Endothelial cell of umbilical vein (primary cell): Measurements from ENCODE around the gene ABCC4. TPM values are rescaled to one million over a fixed set of nuclear protein-coding genes. Genes with fewer than 3 reads are reported as not detected.

ENCODE experiments used
- BruUV-seq: library from RNA; stranded (reverse); fragments of 400-500 nt; replicated peaks from 2 replicates; lab custom pipeline; 2021; lab: Mats Ljungman, UMichigan
- CTCF ChIA-PET: fragments of 300-600, 350-600 bp; sonication (Branson Sonifier 250); formaldehyde crosslinking; loops from one replicate; lab custom pipeline; 2021; ENCODE audit warnings: antibody characterized with exemption, inconsistent platforms; lab: Charles Lee
- POLR2A ChIA-PET: fragments of 300-600, 350-600 bp; sonication (Branson Sonifier 250); formaldehyde crosslinking; loops from one replicate; lab custom pipeline; 2021; ENCODE audit warnings: antibody characterized with exemption, inconsistent platforms; lab: Charles Lee
- DNase-seq: peaks from one replicate; pipeline ENCODE4 v3.0.0-alpha.2; 2011; ENCODE audit warnings: low read depth, low spot score
- FAIRE-seq: peaks from 2 replicates; lab custom pipeline; 2011; peaks lifted over from hg19 to GRCh38; lab: Jason Lieb, UNC
- H2AFZ ChIP-seq: 2 replicates; pipeline ENCODE4 v1.6.0; 2012; ENCODE audit warnings: low read depth, low read length, control low read depth, inconsistent platforms
- H3K27ac ChIP-seq: 2 replicates; pipeline ENCODE4 v1.5.1; 2011; ENCODE audit warnings: low read depth, mild to moderate bottlenecking, control low read depth, low read length, moderate library complexity; ENCODE audit not compliant: insufficient read depth
- H3K27me3 ChIP-seq, 2 experiments: 2 replicates each; pipeline versions ENCODE4 v1.6.0 to v1.6.1; 2011; ENCODE audit warnings: low read length in 2 of 2, mixed read lengths in 1 of 2; ENCODE audit not compliant: control insufficient read depth in 2 of 2, insufficient read depth in 2 of 2
- H3K36me3 ChIP-seq, 2 experiments: 2 replicates in 1 of 2; 3 replicates in 1 of 2; pipeline ENCODE4 v1.5.1; 2011; ENCODE audit warnings: low read length in 2 of 2, mild to moderate bottlenecking in 1 of 2, moderate library complexity in 1 of 2; ENCODE audit not compliant: control insufficient read depth in 2 of 2, insufficient read depth in 2 of 2; ENCODE audit errors: extremely low read depth in 1 of 2
- H3K4me1 ChIP-seq: 3 replicates; pipeline ENCODE4 v1.5.1; 2011; ENCODE audit warnings: mild to moderate bottlenecking, low read length; ENCODE audit not compliant: control insufficient read depth, insufficient read depth; ENCODE audit errors: extremely low read depth
- H3K4me2 ChIP-seq: 2 replicates; pipeline ENCODE4 v1.6.1; 2011; ENCODE audit warnings: low read length, control low read depth, mixed read lengths; ENCODE audit not compliant: insufficient read depth
- H3K4me3 ChIP-seq, 3 experiments: fragments of 200-600 bp in 1 of 3; sonication (generic), shearing (Covaris generic) in 1 of 3; replicated peaks in 1 of 3; 2 replicates each; pipeline ENCODE4 v1.5.1; 2011 to 2016; ENCODE audit warnings: control low read depth in 3 of 3, low read length in 3 of 3, mild to moderate bottlenecking in 2 of 3, inconsistent platforms in 1 of 3, low read depth in 1 of 3, moderate library complexity in 1 of 3; ENCODE audit not compliant: insufficient read depth in 1 of 3
- H3K79me2 ChIP-seq: 2 replicates; pipeline ENCODE4 v1.6.0; 2012; ENCODE audit warnings: low read length, inconsistent platforms; ENCODE audit not compliant: control insufficient read depth, insufficient read depth
- H3K9ac ChIP-seq: replicated peaks from 2 replicates; pipeline ENCODE3; 2011; ENCODE audit warnings: low read length, control low read depth; ENCODE audit not compliant: insufficient read depth; ENCODE audit errors: extremely low read depth
- H3K9me1 ChIP-seq: replicated peaks from 3 replicates; pipeline ENCODE4 v1.6.0; 2011; ENCODE audit warnings: mild to moderate bottlenecking, low read length; ENCODE audit not compliant: control insufficient read depth, insufficient read depth; ENCODE audit errors: extremely low read depth
- H3K9me3 ChIP-seq: replicated peaks from 2 replicates; pipeline ENCODE4 v1.5.1; 2012; ENCODE audit warnings: low read length, inconsistent platforms; ENCODE audit not compliant: control insufficient read depth, insufficient read depth
- H4K20me1 ChIP-seq: replicated peaks from 2 replicates; pipeline ENCODE3; 2011; ENCODE audit warnings: mild to moderate bottlenecking, low read length; ENCODE audit not compliant: control insufficient read depth, insufficient read depth; ENCODE audit errors: extremely low read depth
- CTCF ChIP-seq, 2 donors: IDR thresholded peaks; 1 replicate in 1 of 2; 2 replicates in 1 of 2; pipeline ENCODE4 v1.5.1; 2011; ENCODE audit warnings: low read length in 2 of 2, mild to moderate bottlenecking in 2 of 2, moderate library complexity in 2 of 2, control low read depth in 1 of 2, inconsistent platforms in 1 of 2, low read depth in 1 of 2; ENCODE audit not compliant: insufficient read depth in 1 of 2; ENCODE audit errors: extremely low read depth in 1 of 2
- EZH2 ChIP-seq: IDR thresholded peaks from 2 replicates; pipeline ENCODE4 v1.6.1; 2012; ENCODE audit warnings: borderline replicate concordance, low read depth, mild to moderate bottlenecking, moderate library complexity, low read length, inconsistent platforms; ENCODE audit not compliant: severe bottlenecking
- FOS ChIP-seq: IDR thresholded peaks from 2 replicates; pipeline ENCODE4 v1.6.1; 2011; ENCODE audit warnings: mild to moderate bottlenecking, low read length, moderate library complexity, borderline replicate concordance; ENCODE audit not compliant: insufficient read depth
- GATA2 ChIP-seq: IDR thresholded peaks from 2 replicates; pipeline ENCODE4 v1.7.0; 2011; ENCODE audit warnings: low read depth, mild to moderate bottlenecking, moderate library complexity, mixed read lengths, low read length; ENCODE audit not compliant: insufficient read length, insufficient read depth
- JUN ChIP-seq: IDR thresholded peaks from 2 replicates; pipeline ENCODE4 v1.6.1; 2011; ENCODE audit warnings: borderline replicate concordance, low read depth; ENCODE audit not compliant: insufficient read length, insufficient read depth
- MYC ChIP-seq: IDR thresholded peaks from one replicate; pipeline ENCODE4 v1.6.1; 2011; ENCODE audit warnings: mild to moderate bottlenecking, low read depth, low read length
- POLR2A ChIP-seq: IDR thresholded peaks from 2 replicates; pipeline ENCODE4 v1.6.1; 2012; ENCODE audit warnings: low read depth, mild to moderate bottlenecking, control low read depth, low read length
- POLR2AphosphoS5 ChIP-seq: IDR thresholded peaks from 2 replicates; pipeline ENCODE4 v1.6.1; 2012; ENCODE audit warnings: low read depth, mild to moderate bottlenecking, control low read depth, low read length, moderate library complexity; ENCODE audit not compliant: insufficient read depth
- dilution Hi-C: fragments of 300-500 bp; cut with MboI; formaldehyde crosslinking; loops from one replicate; pipeline ENCODE4 v1.15.0; 2019; ENCODE audit warnings: low sequenced_read_pairs; ENCODE audit not compliant: extremely low pct_ligation_motif_present
- intact Hi-C: fragments of 100-400 bp; cut with micrococcal nuclease; formaldehyde crosslinking; loops from one replicate; pipeline ENCODE4 v1.10.0; 2022
- polyA plus RNA-seq, 4 experiments: library from polyadenylated mRNA; depleted of rRNA in 3 of 4; stranded (reverse) in 3 of 4; unstranded in 1 of 4; fragments of >200 nt; gene quantifications; 2 replicates each; pipeline versions ENCODE4 v1.2.1 to v1.2.3, GENCODE V29; 2011 to 2012; ENCODE audit warnings: missing spikeins in 1 of 4
- total RNA-seq: library from RNA; stranded (reverse); gene quantifications from 2 replicates; pipeline ENCODE4 v1.2.3, GENCODE V29; 2021
- TF ChIP-seq, protein P1 (sequence below): IDR thresholded peaks from 2 replicates; pipeline ENCODE4 v1.6.1; 2011; ENCODE audit not compliant: insufficient read depth, insufficient read length

ABCC4 gene
- total and polyA plus RNA-seq, 2 donors (not counting 3 experiments of a cell fraction or from before 2014, with no cell fraction given): 9.2 to 15.9 TPM

DNA sequence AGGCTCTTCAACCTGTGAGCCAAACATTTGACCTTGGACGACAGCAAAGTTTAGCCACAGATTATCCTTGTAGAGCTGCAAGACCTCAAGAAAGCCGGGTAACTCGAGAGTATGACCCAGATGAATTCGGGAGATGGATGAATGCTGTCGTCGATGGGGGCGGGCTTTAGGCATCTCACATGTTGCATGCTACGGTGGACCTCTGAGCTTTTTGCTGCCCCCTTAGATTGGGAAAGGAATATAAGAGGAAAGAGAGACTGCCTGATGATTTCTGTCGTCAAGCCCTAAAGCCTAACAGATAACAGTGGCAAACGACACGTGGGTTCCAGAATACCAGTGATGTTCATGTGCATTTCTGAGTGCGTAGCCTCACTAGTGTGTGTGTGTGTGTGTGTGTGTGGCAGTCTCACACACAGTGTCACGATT lies 730 bp upstream of the ABCC4 start:
- peak overlapping the region; percentile 84 for H3K27ac ChIP-seq
- H4K20me1 ChIP-seq: no peaks in the 10 kb centered on the region
- TF ChIP-seq, protein P1, sequence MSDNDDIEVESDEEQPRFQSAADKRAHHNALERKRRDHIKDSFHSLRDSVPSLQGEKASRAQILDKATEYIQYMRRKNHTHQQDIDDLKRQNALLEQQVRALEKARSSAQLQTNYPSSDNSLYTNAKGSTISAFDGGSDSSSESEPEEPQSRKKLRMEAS: no peak
- TF ChIP-seq CTCF (IDR thresholded peaks at IDR 0.05; ENCODE audit: extremely low read depth in 1 of 2, insufficient read depth in 1 of 2, low read depth in 1 of 2, low read length in 2 of 2): no peak
- no peak for TF ChIP-seq FOS
- TF ChIP-seq JUN: no peak
- TF ChIP-seq GATA2: no peak
- no peak for TF ChIP-seq MYC
- no peak for TF ChIP-seq EZH2
- TF ChIP-seq POLR2AphosphoS5: no peak
- TF ChIP-seq POLR2A: no peak
- H3K4me3 ChIP-seq: peak overlapping the region; percentile 36 to 91 (median 83)
- no peaks in the 10 kb centered on the region for H3K27me3 ChIP-seq
- no peaks in the 10 kb centered on the region for H3K9me3 ChIP-seq
- CTCF ChIA-PET: interaction anchor here (0.7 to 7.7 kb wide), 14 partner anchors 13 to 532 kb away, joined by 3 to 260 read pairs (median 4); no protein-coding TSS in a partner anchor
- peaks cover 22% of the 10 kb centered on the region for H3K79me2 ChIP-seq
- H3K4me2 ChIP-seq: peak overlapping the region; percentile 94
- no peaks in the 10 kb centered on the region for H3K36me3 ChIP-seq
- BruUV-seq: no TSS peak
- POLR2A ChIA-PET: no interaction called here
- dilution Hi-C loops (no loop called here), intact Hi-C loops (loop anchor here (1.0 kb wide), 1 partner anchor 42 kb away; no protein-coding TSS in a partner anchor)
- H2AFZ ChIP-seq: peak overlapping the region; percentile 93
- peak overlapping the region; percentile 83 for H3K9ac ChIP-seq
- peaks cover 18% of the 10 kb centered on the region for H3K4me1 ChIP-seq
- no peak for DNase-seq
- H3K9me1 ChIP-seq: no peaks in the 10 kb centered on the region
- peak; percentile 70 for FAIRE-seq
